KMS-11 (cell line): ENCODE data around the gene LIF.
A peak's percentile ranks its signal among the peaks of the same experiment; 100 is the strongest.

Experiments used
- H2AFZ ChIP-seq: fragments of 200-600 bp; sonication (generic); 2 replicates; pipeline ENCODE4 v1.6.1; 2016; ENCODE audit warnings: antibody characterized with exemption, mixed run types, low read depth
- H3K27ac ChIP-seq: fragments of 200-600 bp; sonication (generic); 2 replicates; pipeline ENCODE4 v1.6.1; 2016; ENCODE audit warnings: mild to moderate bottlenecking, mixed run types
- H3K27me3 ChIP-seq: fragments of 200-600 bp; sonication (generic); 2 replicates; pipeline ENCODE4 v1.6.1; 2017; ENCODE audit warnings: mild to moderate bottlenecking, low read depth, mixed run types, moderate library complexity; ENCODE audit not compliant: insufficient read depth
- H3K36me3 ChIP-seq: fragments of 200-600 bp; sonication (generic); 2 replicates; pipeline ENCODE4 v1.6.1; 2017; ENCODE audit warnings: mild to moderate bottlenecking, mixed run types; ENCODE audit not compliant: insufficient read depth
- H3K4me1 ChIP-seq: fragments of 200-600 bp; sonication (generic); 2 replicates; pipeline ENCODE4 v1.6.1; 2016; ENCODE audit warnings: mild to moderate bottlenecking, low read depth, mixed run types; ENCODE audit not compliant: poor library complexity, severe bottlenecking
- H3K4me2 ChIP-seq: fragments of 200-600 bp; sonication (generic); 2 replicates; pipeline ENCODE4 v1.7.0; 2016; ENCODE audit warnings: mild to moderate bottlenecking, mixed run types
- H3K4me3 ChIP-seq: fragments of 200-600 bp; sonication (generic); IDR thresholded peaks from 2 replicates; pipeline ENCODE4 v1.6.1; 2017; ENCODE audit warnings: low read depth, low read length, mixed read lengths; ENCODE audit not compliant: insufficient read depth
- H3K79me2 ChIP-seq: fragments of 200-600 bp; sonication (generic); 2 replicates; pipeline ENCODE4 v1.6.1; 2016; ENCODE audit warnings: low read depth, mixed run types; ENCODE audit not compliant: insufficient read depth
- H3K9ac ChIP-seq: fragments of 200-600 bp; sonication (generic); 2 replicates; pipeline ENCODE4 v1.6.1; 2016; ENCODE audit warnings: mild to moderate bottlenecking, mixed run types
- H4K20me1 ChIP-seq: fragments of 200-600 bp; sonication (generic); 2 replicates; pipeline ENCODE4 v1.6.1; 2016; ENCODE audit warnings: mild to moderate bottlenecking, mixed run types; ENCODE audit not compliant: insufficient read depth
- TF ChIP-seq, protein P1 (sequence below): fragments of 200-600 bp; sonication (generic); conservative IDR thresholded peaks from 2 replicates; pipeline ENCODE4 v1.6.1; 2017; ENCODE audit warnings: low read depth, mild to moderate bottlenecking, antibody characterized with exemption, low read length, moderate library complexity, mixed read lengths

Gene LIF

DNA sequence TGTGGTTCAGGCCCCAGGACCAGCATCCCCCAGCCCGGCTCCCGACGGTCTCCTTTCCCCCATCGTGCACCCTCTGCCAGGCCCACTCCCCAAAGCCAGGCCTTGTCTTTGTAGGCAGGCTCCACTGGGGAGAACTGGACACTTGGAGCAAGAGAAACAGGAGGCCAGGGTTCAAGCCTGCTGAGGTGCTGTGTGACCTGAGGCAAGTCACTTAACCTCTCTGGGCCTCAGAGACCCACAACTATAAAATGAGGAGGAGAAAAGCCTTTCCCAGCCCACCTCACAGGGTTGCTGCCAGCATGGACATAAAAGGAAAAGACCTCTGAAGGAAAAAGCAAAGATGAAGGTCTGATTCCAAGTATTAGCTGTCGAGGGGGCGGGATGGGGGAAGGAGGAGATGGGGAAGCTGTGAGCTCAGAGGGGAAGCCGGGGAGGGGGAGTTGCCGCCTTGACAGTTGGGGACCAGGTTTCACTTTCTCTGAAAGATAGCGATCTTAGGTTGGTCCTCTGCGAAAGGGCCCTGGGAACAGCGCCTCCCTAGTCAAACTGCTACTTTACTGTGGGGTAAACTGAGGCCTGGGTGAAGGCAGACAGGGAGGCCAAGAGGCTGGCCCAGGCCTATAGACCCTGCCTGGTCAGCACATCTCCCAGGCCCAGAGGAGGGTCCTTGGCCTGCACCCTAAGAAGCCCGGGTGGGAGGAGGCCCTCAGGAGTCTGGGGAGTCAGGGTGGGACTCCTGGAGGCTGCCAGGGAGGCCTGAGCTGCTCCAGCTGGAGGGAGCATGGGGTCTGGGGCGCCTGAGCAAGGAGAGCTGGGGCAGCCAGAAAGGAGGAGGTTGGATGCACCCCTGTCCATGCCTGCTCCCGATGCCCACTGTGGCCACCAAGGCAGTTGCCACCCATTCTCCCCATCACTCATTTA lies 21.1 kb upstream of the LIF start:
- Histone ChIP-seq H3K27ac (peak overlapping the region; percentile 99), H3K79me2 (peaks cover 7% of the 10 kb centered on the region; the same call in 1 of the 2 replicates), H3K4me3 (no peak overlapping the region), H3K27me3 (no peaks in the 10 kb centered on the region), H3K4me2 (peak overlapping the region; percentile 92), H3K9ac (peak overlapping the region; percentile 100; the same call in 1 of the 2 replicates), H3K36me3 (no peaks in the 10 kb centered on the region), H3K4me1 (peaks cover 28% of the 10 kb centered on the region), H2AFZ (no peak overlapping the region), H4K20me1 (no peaks in the 10 kb centered on the region)
- TF ChIP-seq, protein P1, sequence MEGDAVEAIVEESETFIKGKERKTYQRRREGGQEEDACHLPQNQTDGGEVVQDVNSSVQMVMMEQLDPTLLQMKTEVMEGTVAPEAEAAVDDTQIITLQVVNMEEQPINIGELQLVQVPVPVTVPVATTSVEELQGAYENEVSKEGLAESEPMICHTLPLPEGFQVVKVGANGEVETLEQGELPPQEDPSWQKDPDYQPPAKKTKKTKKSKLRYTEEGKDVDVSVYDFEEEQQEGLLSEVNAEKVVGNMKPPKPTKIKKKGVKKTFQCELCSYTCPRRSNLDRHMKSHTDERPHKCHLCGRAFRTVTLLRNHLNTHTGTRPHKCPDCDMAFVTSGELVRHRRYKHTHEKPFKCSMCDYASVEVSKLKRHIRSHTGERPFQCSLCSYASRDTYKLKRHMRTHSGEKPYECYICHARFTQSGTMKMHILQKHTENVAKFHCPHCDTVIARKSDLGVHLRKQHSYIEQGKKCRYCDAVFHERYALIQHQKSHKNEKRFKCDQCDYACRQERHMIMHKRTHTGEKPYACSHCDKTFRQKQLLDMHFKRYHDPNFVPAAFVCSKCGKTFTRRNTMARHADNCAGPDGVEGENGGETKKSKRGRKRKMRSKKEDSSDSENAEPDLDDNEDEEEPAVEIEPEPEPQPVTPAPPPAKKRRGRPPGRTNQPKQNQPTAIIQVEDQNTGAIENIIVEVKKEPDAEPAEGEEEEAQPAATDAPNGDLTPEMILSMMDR: no peak

DNA sequence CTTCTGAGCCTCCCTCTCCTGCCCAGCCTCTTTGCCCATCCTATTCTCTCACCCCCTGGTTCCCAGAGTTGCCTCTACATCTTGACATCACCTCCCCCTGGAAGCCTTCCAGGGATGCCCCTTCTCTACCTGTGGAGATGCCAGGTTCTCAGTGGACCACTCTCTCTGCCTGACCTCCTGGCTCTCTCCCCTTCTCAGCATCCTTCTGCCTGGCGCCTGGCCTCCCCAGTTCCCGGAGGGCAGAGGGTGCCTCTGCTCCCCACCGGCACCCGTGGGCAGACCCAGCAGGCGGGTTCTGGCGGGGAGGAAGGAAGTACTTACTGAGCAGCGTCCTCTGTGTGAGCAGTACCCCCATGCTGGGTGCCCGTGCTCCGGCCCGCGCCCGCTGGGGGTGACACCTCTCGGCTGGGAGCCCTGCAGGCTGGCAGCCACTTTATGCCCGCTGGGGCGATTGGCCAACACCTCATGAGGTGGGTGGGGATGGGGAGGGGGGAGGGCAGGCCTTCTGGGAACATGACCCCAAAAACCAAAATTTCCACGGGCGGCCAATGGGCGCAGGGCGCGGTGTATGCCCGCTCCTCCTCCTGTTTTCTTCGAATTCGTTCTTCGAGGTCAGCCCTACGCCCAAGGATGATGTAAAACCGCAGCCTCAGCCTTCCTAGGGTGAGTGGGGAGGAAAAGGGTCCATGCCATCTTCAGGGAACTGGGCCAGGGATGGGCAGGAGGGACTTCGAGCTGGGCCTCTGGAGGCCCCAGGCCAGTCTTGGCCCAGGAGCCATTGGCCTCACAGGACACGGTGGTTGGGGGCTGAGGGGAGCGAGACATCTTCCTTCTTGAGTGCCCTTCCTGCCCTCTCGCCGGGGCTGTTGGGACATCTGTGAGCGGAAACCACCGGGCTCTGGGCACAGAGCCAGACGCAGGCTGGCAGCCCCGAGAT lies 20.2 kb upstream of the LIF start, which contains the start of gene OSM:
Gene OSM, minus strand, starts transcription at position 407 of the 937 bp plus-strand sequence. Its CDS starts 52 bp downstream, at position 355.
- Histone ChIP-seq H3K79me2 (peaks cover 7% of the 10 kb centered on the region; the same call in 1 of the 2 replicates), H3K27me3 (no peaks in the 10 kb centered on the region), H3K4me2 (peak within 1 kb of the TSS; percentile 92), H3K4me1 (peaks cover 29% of the 10 kb centered on the region), H2AFZ (peak within 1 kb of the TSS; percentile 61; the same call in 1 of the 2 replicates), H4K20me1 (no peaks in the 10 kb centered on the region), H3K4me3 (no peak within 1 kb of the TSS), H3K27ac (peak within 1 kb of the TSS; percentile 99), H3K9ac (peak within 1 kb of the TSS; percentile 100), H3K36me3 (no peaks in the 10 kb centered on the region)
- TF ChIP-seq, protein P1: no peak

DNA sequence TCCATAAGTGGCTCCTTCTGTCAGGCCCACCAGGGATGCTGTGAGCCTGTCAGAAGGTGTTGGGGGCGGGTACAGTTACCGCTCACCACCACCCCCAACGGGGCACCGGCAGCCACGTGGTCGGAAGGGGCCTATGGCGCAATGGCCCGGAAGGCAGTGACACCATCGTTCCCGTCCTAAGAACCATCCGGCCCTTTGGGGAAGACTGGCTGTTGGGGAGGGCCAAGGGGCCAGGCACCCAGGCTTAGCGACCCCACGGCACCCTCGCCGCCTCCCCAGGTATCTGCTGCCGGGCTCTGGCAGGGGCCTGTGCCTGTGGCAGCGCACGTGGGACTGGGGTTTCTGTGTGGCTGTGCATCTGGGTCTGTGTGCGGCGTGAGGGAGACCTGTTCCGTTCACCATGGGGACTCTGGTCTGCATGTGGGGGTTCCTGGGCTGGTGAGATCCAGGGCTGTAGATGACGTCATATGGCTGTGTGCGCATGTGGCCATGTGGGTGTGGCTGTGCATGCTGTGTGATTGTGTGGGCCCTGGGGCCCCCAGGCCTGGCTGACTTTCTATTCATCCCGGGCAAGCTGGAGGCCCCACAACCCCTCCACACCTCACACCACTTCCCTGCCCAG lies 19.4 kb upstream of the LIF start:
- TF ChIP-seq, protein P1: no peak
- Histone ChIP-seq H2AFZ (peak overlapping the region; percentile 50; the same call in 1 of the 2 replicates), H3K27me3 (no peaks in the 10 kb centered on the region), H4K20me1 (no peaks in the 10 kb centered on the region), H3K36me3 (no peaks in the 10 kb centered on the region), H3K4me1 (peaks cover 29% of the 10 kb centered on the region), H3K27ac (peak overlapping the region; percentile 99), H3K79me2 (peaks cover 7% of the 10 kb centered on the region; the same call in 1 of the 2 replicates), H3K4me2 (peak overlapping the region; percentile 92), H3K9ac (peak overlapping the region; percentile 100), H3K4me3 (no peak overlapping the region)
